A673 (cell line): ENCODE data around the gene GLCE.

ENCODE experiments used
- CTCF ChIP-seq: fragments of 300-800, 200-600 bp; sonication (generic); conservative IDR thresholded peaks from 2 replicates; pipeline ENCODE4 v1.5.1; 2017; ENCODE audit warnings: low read depth, mild to moderate bottlenecking, antibody characterized with exemption, low read length, moderate library complexity, mixed read lengths
- EZH2 ChIP-seq: fragments of 200-600 bp; sonication (generic); IDR thresholded peaks from 2 replicates; pipeline ENCODE4 v1.6.1; 2017; ENCODE audit warnings: borderline replicate concordance, low read depth, mild to moderate bottlenecking, mixed read lengths, antibody characterized with exemption, low read length; ENCODE audit not compliant: poor library complexity, severe bottlenecking

- TF ChIP-seq CTCF (no peak), EZH2 (no peak)
These were observed 129.1 kb downstream of the GLCE start for GRCh38 chr15:69289342-69290146.
